ENCODE data around the gene PCSK6. TPM values are rescaled to one million over a fixed set of nuclear protein-coding genes. Genes with fewer than 3 reads are reported as not detected.

Gene PCSK6
- total RNA-seq, 4 donors from 2014 or later, result 9.7 to 20.5 (median 13.1) TPM

- no peak for DNase-seq (ENCODE audit: low spot score)
- TF ChIP-seq CTCF (IDR thresholded peaks at IDR 0.05), result no peak
- ATAC-seq (ENCODE audit: low FRiP score), result no peak
Observed at GRCh38 chr15:101474983-101475382, 14.5 kb downstream of the PCSK6 start.

GRCh38 chr15:101474233-101474632 lies 15.3 kb downstream of the PCSK6 start:
- ATAC-seq (ENCODE audit: low FRiP score) (no peak), DNase-seq (ENCODE audit: low spot score) (no peak)
- TF ChIP-seq CTCF (IDR thresholded peaks at IDR 0.05), result no peak

GRCh38 chr15:101472033-101472432 lies 17.5 kb downstream of the PCSK6 start:
- DNase-seq (ENCODE audit: low spot score) (no peak), ATAC-seq (ENCODE audit: low FRiP score) (no peak)
- no peak for TF ChIP-seq CTCF (IDR thresholded peaks at IDR 0.05)

GRCh38 chr15:101470548-101471239 lies 18.8 kb downstream of the PCSK6 start:
- ATAC-seq (ENCODE audit: low FRiP score), result no peak
- no peak for DNase-seq (ENCODE audit: low spot score)
- no peak for TF ChIP-seq CTCF (IDR thresholded peaks at IDR 0.05)

- no peak for DNase-seq (ENCODE audit: low spot score)
- ATAC-seq (ENCODE audit: low FRiP score), result no peak
- no peak for TF ChIP-seq CTCF (IDR thresholded peaks at IDR 0.05)
Observed at GRCh38 chr15:101469520-101470288, 19.8 kb downstream of the PCSK6 start.

- DNase-seq (ENCODE audit: low spot score), result no peak
- ATAC-seq (ENCODE audit: low FRiP score), result no peak
- no peak for TF ChIP-seq CTCF (IDR thresholded peaks at IDR 0.05)
Observed at GRCh38 chr15:101466188-101466587, 23.3 kb downstream of the PCSK6 start.

All from omental fat pad (tissue), 4 donors.